ENCODE measurements around the gene SYNDIG1. TPM values are rescaled to one million over a fixed set of nuclear protein-coding genes. Genes with fewer than 3 reads are reported as not detected.

SYNDIG1 gene
- total and polyA plus RNA-seq, 9 of the 15 experiments (the other 6 are each of a cell fraction or from before 2014, with no cell fraction given) = not detected

DNA sequence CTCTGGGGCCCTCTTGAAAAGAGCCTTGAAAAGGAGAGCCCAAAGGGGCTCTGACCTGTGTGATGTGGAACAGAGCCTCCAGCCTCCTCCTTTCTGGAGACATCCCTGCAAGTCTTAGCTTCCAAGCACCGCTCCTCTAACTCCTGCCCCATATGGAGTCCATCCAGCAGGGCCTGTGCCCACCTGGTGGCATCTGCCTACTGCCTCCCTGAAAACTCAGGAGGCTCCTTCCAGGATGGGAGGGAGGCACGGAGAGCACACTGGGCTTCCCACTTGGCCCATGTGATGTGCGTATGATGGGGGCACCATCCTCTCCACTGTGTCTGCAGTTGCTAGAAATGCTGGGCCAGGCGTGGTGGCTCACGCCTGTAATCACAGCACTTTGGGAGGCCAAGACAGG, 98.1 kb downstream of the SYNDIG1 start:
- ChIA-PET POLR2A (interaction anchor here (0.6 kb wide), 1 partner anchor 34 kb away, joined by 4 read pairs; no protein-coding TSS in a partner anchor), CTCF (ENCODE audit: low intra/inter-chr PET ratio) (no interaction called here)
- Histone ChIP-seq H3K4me3 (no peak overlapping the region), H2AFZ (ENCODE audit: low read depth, low read length) (no peak overlapping the region), H3K27ac (ENCODE audit: extremely low read depth, low read depth, low read length) (no peak overlapping the region), H3K9ac (ENCODE audit: insufficient read depth in 1 of 2, low read depth in 2 of 2, low read length in 2 of 2) (no peak overlapping the region), H4K20me1 (replicated peaks; ENCODE audit: control insufficient read depth, insufficient read depth, low read length) (no peaks in the 10 kb centered on the region), H3K9me3 (replicated peaks; ENCODE audit: control insufficient read depth, insufficient read depth, low read depth, low read length) (no peaks in the 10 kb centered on the region), H3K79me2 (ENCODE audit: control insufficient read depth, insufficient read depth, low read length) (no peaks in the 10 kb centered on the region), H3K27me3 (ENCODE audit: control insufficient read depth in 2 of 2, insufficient read depth in 2 of 2, low read length in 2 of 2) (no peaks in the 10 kb centered on the region), H3K4me2 (ENCODE audit: insufficient read depth, low read length) (no peak overlapping the region), H3K4me1 (replicated peaks in 1 of 2; ENCODE audit: control insufficient read depth in 2 of 2, insufficient read depth in 2 of 2, low read length in 2 of 2) (no peaks in the 10 kb centered on the region), H3K36me3 (ENCODE audit: control insufficient read depth, insufficient read depth, low read length) (no peaks in the 10 kb centered on the region), H3K9me1 (ENCODE audit: control insufficient read depth, insufficient read depth, low read length) (no peaks in the 10 kb centered on the region)
- DNase-seq (ENCODE audit: extremely low read depth in 1 of 4, low spot score in 3 of 4) (no peak), FAIRE-seq (no peak), ATAC-seq (no peak)
- TF ChIP-seq ZNF184 (CRISPR knock-in tag; IDR thresholded peaks at IDR 0.05) (no peak), RBM17 (IDR thresholded peaks at IDR 0.05; ENCODE audit: borderline replicate concordance, low read depth, low read length) (no peak), ETV1 (tag; conservative IDR thresholded peaks at IDR 0.05; ENCODE audit: low read depth) (no peak), SMC3 (conservative IDR thresholded peaks at IDR 0.05; ENCODE audit: insufficient read depth, low read depth, low read length) (no peak), ERF (CRISPR knock-in tag; IDR thresholded peaks at IDR 0.05) (no peak), HOXB6 (CRISPR knock-in tag; IDR thresholded peaks at IDR 0.05; ENCODE audit: borderline replicate concordance) (no peak), RNF2 (IDR thresholded peaks at IDR 0.05) (no peak), STAT5A (IDR thresholded peaks at IDR 0.05; ENCODE audit: borderline replicate concordance, low read length) (no peak), BRF1 (IDR thresholded peaks at IDR 0.05; ENCODE audit: borderline replicate concordance, extremely low read depth, insufficient read length) (no peak), ZNF12 (CRISPR knock-in tag; IDR thresholded peaks at IDR 0.05) (no peak), NFXL1 (CRISPR knock-in tag; IDR thresholded peaks at IDR 0.05) (no peak), ZNF707 (CRISPR knock-in tag; conservative IDR thresholded peaks at IDR 0.05) (no peak), ZNF140 (CRISPR knock-in tag; IDR thresholded peaks at IDR 0.05) (no peak), XRCC4 (IDR thresholded peaks at IDR 0.05; ENCODE audit: extremely low read depth, insufficient read depth, insufficient read length) (no peak)
- TF ChIP-seq, protein P1, sequence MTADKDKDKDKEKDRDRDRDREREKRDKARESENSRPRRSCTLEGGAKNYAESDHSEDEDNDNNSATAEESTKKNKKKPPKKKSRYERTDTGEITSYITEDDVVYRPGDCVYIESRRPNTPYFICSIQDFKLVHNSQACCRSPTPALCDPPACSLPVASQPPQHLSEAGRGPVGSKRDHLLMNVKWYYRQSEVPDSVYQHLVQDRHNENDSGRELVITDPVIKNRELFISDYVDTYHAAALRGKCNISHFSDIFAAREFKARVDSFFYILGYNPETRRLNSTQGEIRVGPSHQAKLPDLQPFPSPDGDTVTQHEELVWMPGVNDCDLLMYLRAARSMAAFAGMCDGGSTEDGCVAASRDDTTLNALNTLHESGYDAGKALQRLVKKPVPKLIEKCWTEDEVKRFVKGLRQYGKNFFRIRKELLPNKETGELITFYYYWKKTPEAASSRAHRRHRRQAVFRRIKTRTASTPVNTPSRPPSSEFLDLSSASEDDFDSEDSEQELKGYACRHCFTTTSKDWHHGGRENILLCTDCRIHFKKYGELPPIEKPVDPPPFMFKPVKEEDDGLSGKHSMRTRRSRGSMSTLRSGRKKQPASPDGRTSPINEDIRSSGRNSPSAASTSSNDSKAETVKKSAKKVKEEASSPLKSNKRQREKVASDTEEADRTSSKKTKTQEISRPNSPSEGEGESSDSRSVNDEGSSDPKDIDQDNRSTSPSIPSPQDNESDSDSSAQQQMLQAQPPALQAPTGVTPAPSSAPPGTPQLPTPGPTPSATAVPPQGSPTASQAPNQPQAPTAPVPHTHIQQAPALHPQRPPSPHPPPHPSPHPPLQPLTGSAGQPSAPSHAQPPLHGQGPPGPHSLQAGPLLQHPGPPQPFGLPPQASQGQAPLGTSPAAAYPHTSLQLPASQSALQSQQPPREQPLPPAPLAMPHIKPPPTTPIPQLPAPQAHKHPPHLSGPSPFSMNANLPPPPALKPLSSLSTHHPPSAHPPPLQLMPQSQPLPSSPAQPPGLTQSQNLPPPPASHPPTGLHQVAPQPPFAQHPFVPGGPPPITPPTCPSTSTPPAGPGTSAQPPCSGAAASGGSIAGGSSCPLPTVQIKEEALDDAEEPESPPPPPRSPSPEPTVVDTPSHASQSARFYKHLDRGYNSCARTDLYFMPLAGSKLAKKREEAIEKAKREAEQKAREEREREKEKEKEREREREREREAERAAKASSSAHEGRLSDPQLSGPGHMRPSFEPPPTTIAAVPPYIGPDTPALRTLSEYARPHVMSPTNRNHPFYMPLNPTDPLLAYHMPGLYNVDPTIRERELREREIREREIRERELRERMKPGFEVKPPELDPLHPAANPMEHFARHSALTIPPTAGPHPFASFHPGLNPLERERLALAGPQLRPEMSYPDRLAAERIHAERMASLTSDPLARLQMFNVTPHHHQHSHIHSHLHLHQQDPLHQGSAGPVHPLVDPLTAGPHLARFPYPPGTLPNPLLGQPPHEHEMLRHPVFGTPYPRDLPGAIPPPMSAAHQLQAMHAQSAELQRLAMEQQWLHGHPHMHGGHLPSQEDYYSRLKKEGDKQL (CRISPR knock-in tag; IDR thresholded peaks at IDR 0.05; ENCODE audit: borderline replicate concordance) = no peak
- 0% methylated on average over 4 of the region's 5 CpGs for WGBS (ENCODE audit: insufficient coverage, low coverage, missing lambda C conversion rate)
- in situ Hi-C loops (cut with MboI) (no loop called here), intact Hi-C loops (cut with micrococcal nuclease) (no loop called here)
- no TSS peak for BruUV-seq (replicated peaks)
